Thoracic aorta (tissue), 2 donors: ENCODE measurements around the gene GGN. TPM values are rescaled to one million over a fixed set of nuclear protein-coding genes. Genes with fewer than 3 reads are reported as not detected.
"Not testable (repeated sequence)": the region's sequence is repeated elsewhere in the genome, so short reads cannot be mapped to it uniquely, and the experiment has no call there.

Experiments used
- ATAC-seq: fragments of 150-250 bp; one replicate; pipeline ENCODE4 v1.8.0; 2017; ENCODE audit warnings: low read depth; ENCODE audit not compliant: insufficient number of reproducible peaks, low FRiP score
- DNase-seq: peaks from one replicate; pipeline ENCODE4 v3.0.0-alpha.2; 2020; ENCODE audit warnings: low spot score
- H3K27ac ChIP-seq, 2 donors: fragments of 200-600 bp; sonication (generic); 1 replicate in 1 of 2; 2 replicates in 1 of 2; pipeline ENCODE4 v1.5.1; 2016; ENCODE audit warnings: mild to moderate bottlenecking in 2 of 2, moderate library complexity in 2 of 2
- H3K27me3 ChIP-seq: fragments of 200-600 bp; sonication (generic); replicated peaks from 2 replicates; pipeline ENCODE4 v1.6.0; 2016; ENCODE audit warnings: mild to moderate bottlenecking; ENCODE audit not compliant: insufficient read depth
- H3K36me3 ChIP-seq: fragments of 200-600 bp; sonication (generic); one replicate; pipeline ENCODE4 v1.5.1; 2016
- H3K4me1 ChIP-seq, 2 donors: fragments of 200-600 bp; sonication (generic); 1 replicate in 1 of 2; 2 replicates in 1 of 2; pipeline versions ENCODE4 v1.5.1 to v1.6.0; 2016; ENCODE audit warnings: low read depth in 2 of 2, mild to moderate bottlenecking in 1 of 2; ENCODE audit not compliant: control insufficient read depth in 1 of 2
- H3K4me3 ChIP-seq: fragments of 200-600 bp; sonication (generic); 2 replicates; pipeline ENCODE4 v1.5.1; 2016; ENCODE audit warnings: mild to moderate bottlenecking
- H3K9me3 ChIP-seq: fragments of 200-600 bp; sonication (generic); 2 replicates; pipeline ENCODE4 v1.5.1; 2016
- total RNA-seq, 2 donors: library from RNA; depleted of rRNA; stranded (reverse); fragments of >200 nt; gene quantifications; one replicate each; pipeline versions ENCODE4 v1.1.0 to v1.2.3, GENCODE V29; 2016
- TF ChIP-seq, protein P1 (sequence below): fragments of 200-600 bp; sonication (generic); IDR thresholded peaks from one replicate; pipeline ENCODE4 v1.5.1; 2019; ENCODE audit warnings: antibody characterized with exemption

Gene GGN
- total RNA-seq, 2 donors from 2014 or later = 1.5 to 6.0 TPM

DNA sequence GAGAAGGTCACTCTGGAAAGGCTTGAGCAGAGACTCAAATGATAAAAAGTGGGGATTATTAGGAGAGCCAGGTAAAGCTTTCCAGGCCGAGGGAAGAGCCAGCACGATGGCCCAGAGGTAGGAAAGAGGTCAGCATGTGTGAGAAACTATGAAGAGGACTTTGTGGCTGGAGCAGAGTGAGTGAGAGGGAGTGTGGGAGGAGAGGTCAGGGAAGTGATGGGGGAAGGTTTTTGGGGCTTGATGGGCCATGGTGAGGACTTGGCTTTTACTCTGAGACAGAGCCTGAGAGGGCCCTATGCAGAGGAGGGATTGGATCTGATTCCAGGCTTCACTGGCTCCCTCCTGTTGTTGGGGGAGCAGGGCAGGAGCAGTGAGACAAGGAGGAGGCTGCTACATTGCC is 46.9 kb downstream of the GGN start:
- H3K27ac ChIP-seq = no peak overlapping the region
- H3K9me3 ChIP-seq = no peaks in the 10 kb centered on the region
- H3K4me3 ChIP-seq = no peak overlapping the region
- H3K27me3 ChIP-seq = no peaks in the 10 kb centered on the region
- ATAC-seq (no peak), DNase-seq (no peak)
- H3K4me1 ChIP-seq = peaks cover 5 to 25% of the 10 kb centered on the region in 2 donors
- TF ChIP-seq, protein P1, sequence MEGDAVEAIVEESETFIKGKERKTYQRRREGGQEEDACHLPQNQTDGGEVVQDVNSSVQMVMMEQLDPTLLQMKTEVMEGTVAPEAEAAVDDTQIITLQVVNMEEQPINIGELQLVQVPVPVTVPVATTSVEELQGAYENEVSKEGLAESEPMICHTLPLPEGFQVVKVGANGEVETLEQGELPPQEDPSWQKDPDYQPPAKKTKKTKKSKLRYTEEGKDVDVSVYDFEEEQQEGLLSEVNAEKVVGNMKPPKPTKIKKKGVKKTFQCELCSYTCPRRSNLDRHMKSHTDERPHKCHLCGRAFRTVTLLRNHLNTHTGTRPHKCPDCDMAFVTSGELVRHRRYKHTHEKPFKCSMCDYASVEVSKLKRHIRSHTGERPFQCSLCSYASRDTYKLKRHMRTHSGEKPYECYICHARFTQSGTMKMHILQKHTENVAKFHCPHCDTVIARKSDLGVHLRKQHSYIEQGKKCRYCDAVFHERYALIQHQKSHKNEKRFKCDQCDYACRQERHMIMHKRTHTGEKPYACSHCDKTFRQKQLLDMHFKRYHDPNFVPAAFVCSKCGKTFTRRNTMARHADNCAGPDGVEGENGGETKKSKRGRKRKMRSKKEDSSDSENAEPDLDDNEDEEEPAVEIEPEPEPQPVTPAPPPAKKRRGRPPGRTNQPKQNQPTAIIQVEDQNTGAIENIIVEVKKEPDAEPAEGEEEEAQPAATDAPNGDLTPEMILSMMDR = no peak
- peaks cover 14% of the 10 kb centered on the region for H3K36me3 ChIP-seq

GRCh38 chr19:38339011-38339410 is 48.8 kb downstream of the GGN start:
- H3K27ac ChIP-seq, H3K27me3 ChIP-seq, ATAC-seq, DNase-seq, H3K4me3 ChIP-seq, H3K9me3 ChIP-seq: not testable (repeated sequence)
- peaks cover 11% of the 10 kb centered on the region for H3K36me3 ChIP-seq
- peaks cover 5 to 28% of the 10 kb centered on the region in 2 donors for H3K4me1 ChIP-seq

- peaks cover 5 to 28% of the 10 kb centered on the region in 2 donors for H3K4me1 ChIP-seq
- DNase-seq (no peak), ATAC-seq (no peak)
- no peaks in the 10 kb centered on the region for H3K27me3 ChIP-seq
- H3K4me3 ChIP-seq = peak overlapping the region; percentile 96
- H3K9me3 ChIP-seq = no peaks in the 10 kb centered on the region
- H3K36me3 ChIP-seq = peaks cover 4% of the 10 kb centered on the region
- peak overlapping the region; percentile 34 to 52 for H3K27ac ChIP-seq
- TF ChIP-seq, protein P1 = no peak
Observed at GRCh38 chr19:38337360-38337653, 50.5 kb downstream of the GGN start.

GRCh38 chr19:38336638-38337359 is 51.0 kb downstream of the GGN start:
- H3K4me3 ChIP-seq = peak overlapping the region; percentile 96
- H3K36me3 ChIP-seq = peaks cover 4% of the 10 kb centered on the region
- ATAC-seq = peak; percentile 70
- H3K4me1 ChIP-seq = peaks cover 5 to 28% of the 10 kb centered on the region in 2 donors
- no peaks in the 10 kb centered on the region for H3K9me3 ChIP-seq
- peak overlapping the region; percentile 90 to 93 for H3K27ac ChIP-seq
- TF ChIP-seq, protein P1 = no peak
- peak; percentile 90 for DNase-seq
- H3K27me3 ChIP-seq = no peaks in the 10 kb centered on the region

GRCh38 chr19:38335949-38336637 is 51.7 kb downstream of the GGN start:
- Histone ChIP-seq H3K9me3 (no peaks in the 10 kb centered on the region), H3K4me1 (peaks cover 5 to 28% of the 10 kb centered on the region in 2 donors), H3K36me3 (peaks cover 4% of the 10 kb centered on the region), H3K27ac (peak overlapping the region; percentile 90 to 93), H3K4me3 (peak overlapping the region; percentile 96), H3K27me3 (no peaks in the 10 kb centered on the region)
- DNase-seq = peak; percentile 85
- ATAC-seq = peak; percentile 87
- TF ChIP-seq, protein P1 = no peak

Other genes starting within 250 kb of the GGN start
- gene DPF1, start 163.8 kb downstream of the GGN start, total RNA-seq = 1 to 10 TPM in 1 of 2 donors, under 1 TPM in 1; 0.85 to 1.2 TPM
- gene PPP1R14A, start 131.7 kb downstream of the GGN start, total RNA-seq = 100 to 1,000 TPM; 618 to 908 TPM
- gene SPINT2, start 123.5 kb downstream of the GGN start, total RNA-seq = 100 to 1,000 TPM; 218 to 480 TPM
- gene C19orf33, start 83.8 kb downstream of the GGN start, total RNA-seq = 1 to 10 TPM in 1 of 2 donors, not detected in 1; 6.7 TPM
- gene YIF1B, start 72.1 kb downstream of the GGN start, total RNA-seq = 10 to 100 TPM; 14.9 to 31.0 TPM
- 10 to 100 TPM; 16.1 to 34.3 TPM for gene KCNK6, start 68.2 kb downstream of the GGN start, total RNA-seq
- gene CATSPERG, start 52.2 kb downstream of the GGN start, total RNA-seq = 10 to 100 TPM in 1 of 2 donors, 1 to 10 TPM in 1; 8.7 to 11.9 TPM
- 100 to 1,000 TPM; 173 to 178 TPM for gene PSMD8, start 13.5 kb downstream of the GGN start, total RNA-seq
- gene SPRED3, start 663 bp upstream of the GGN start, total RNA-seq = 10 to 100 TPM in 1 of 2 donors, 1 to 10 TPM in 1; 4.1 to 16.4 TPM
- 10 to 100 TPM; 20.0 to 34.0 TPM for gene FAM98C, start 15.1 kb upstream of the GGN start, total RNA-seq
- 10 to 100 TPM in 1 of 2 donors, 1 to 10 TPM in 1; 3.6 to 16.9 TPM for gene RASGRP4, start 38.2 kb upstream of the GGN start, total RNA-seq
- gene RYR1, start 45.7 kb upstream of the GGN start, total RNA-seq = 1 to 10 TPM; 3.8 to 4.3 TPM
- gene MAP4K1, start 229.9 kb upstream of the GGN start, total RNA-seq = 10 to 100 TPM in 1 of 2 donors, 1 to 10 TPM in 1; 4.6 to 33.7 TPM
- gene EIF3K, start 231.2 kb upstream of the GGN start, total RNA-seq = 100 to 1,000 TPM; 237 to 302 TPM